ENCODE data around the gene MIER3. TPM values are rescaled to one million over a fixed set of nuclear protein-coding genes. Genes with fewer than 3 reads are reported as not detected.

Gene MIER3
- total RNA-seq, 2 donors from 2014 or later, result 7.8 to 26.0 TPM

DNA sequence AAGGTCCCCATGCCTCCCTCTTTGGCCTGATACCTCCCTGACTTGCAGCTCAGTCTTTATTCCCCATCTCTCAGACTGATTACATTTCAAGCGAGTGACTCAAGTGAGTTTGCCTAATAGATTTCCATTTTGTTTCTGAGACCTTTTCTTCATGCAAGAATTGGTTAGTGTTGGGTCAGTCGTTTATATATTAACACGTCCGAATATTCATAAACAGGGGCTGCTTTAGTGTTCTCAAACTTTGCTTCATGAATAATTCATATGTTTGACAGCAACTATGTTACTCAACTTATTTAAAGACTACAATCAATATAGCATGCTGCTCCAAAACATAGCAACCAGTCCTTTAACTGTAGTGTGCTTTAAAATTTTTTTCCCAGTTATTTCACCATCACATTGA is 36.6 kb upstream of the MIER3 start:
- no peak for DNase-seq
- no peak overlapping the region for H3K4me3 ChIP-seq
- no peaks in the 10 kb centered on the region for H3K4me1 ChIP-seq
- H3K27me3 ChIP-seq, result no peaks in the 10 kb centered on the region
- no peak overlapping the region for H3K27ac ChIP-seq
- no peak for ATAC-seq
- 85 to 87% methylated on average over 4 of the region's 4 CpGs for WGBS, 2 donors
- TF ChIP-seq POLR2A (IDR thresholded peaks at IDR 0.05), result no peak
- TF ChIP-seq, protein P1, sequence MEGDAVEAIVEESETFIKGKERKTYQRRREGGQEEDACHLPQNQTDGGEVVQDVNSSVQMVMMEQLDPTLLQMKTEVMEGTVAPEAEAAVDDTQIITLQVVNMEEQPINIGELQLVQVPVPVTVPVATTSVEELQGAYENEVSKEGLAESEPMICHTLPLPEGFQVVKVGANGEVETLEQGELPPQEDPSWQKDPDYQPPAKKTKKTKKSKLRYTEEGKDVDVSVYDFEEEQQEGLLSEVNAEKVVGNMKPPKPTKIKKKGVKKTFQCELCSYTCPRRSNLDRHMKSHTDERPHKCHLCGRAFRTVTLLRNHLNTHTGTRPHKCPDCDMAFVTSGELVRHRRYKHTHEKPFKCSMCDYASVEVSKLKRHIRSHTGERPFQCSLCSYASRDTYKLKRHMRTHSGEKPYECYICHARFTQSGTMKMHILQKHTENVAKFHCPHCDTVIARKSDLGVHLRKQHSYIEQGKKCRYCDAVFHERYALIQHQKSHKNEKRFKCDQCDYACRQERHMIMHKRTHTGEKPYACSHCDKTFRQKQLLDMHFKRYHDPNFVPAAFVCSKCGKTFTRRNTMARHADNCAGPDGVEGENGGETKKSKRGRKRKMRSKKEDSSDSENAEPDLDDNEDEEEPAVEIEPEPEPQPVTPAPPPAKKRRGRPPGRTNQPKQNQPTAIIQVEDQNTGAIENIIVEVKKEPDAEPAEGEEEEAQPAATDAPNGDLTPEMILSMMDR (IDR thresholded peaks at IDR 0.05), result no peak
- intact Hi-C loops (cut with DNase I), result no loop called here
- no peaks in the 10 kb centered on the region for H3K9me3 ChIP-seq
- no peaks in the 10 kb centered on the region for H3K36me3 ChIP-seq (replicated peaks in 1 of 2; ENCODE audit: insufficient read depth in 1 of 2, low read depth in 2 of 2)

DNA sequence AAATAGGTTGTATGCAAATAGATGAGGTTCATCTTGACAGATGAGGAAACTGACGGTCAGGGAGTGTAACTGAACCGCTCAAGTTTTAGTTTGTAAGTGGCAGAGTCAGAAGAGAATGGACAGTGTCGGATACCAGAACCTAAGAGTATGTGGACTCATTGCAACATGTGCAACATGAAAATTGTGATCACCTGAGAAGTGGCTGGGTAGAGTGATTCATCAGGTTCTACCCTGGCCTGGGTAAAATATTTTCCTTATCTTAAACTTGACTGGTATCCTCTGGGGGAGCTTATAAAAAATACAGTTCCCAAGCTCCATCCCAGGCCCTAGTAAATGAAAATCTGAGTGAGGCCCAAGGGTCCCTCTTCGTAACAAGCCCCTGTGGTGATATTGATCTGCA is 35.2 kb upstream of the MIER3 start:
- no peaks in the 10 kb centered on the region for H3K4me1 ChIP-seq
- 85 to 93% methylated on average over 4 of the region's 4 CpGs for WGBS, 2 donors
- no peaks in the 10 kb centered on the region for H3K27me3 ChIP-seq
- H3K4me3 ChIP-seq, result no peak overlapping the region
- intact Hi-C loops (cut with DNase I), result no loop called here
- ATAC-seq (no peak), DNase-seq (no peak)
- no peaks in the 10 kb centered on the region for H3K9me3 ChIP-seq
- TF ChIP-seq, protein P1 (IDR thresholded peaks at IDR 0.05), result no peak
- TF ChIP-seq POLR2A (IDR thresholded peaks at IDR 0.05), result no peak
- H3K27ac ChIP-seq, result no peak overlapping the region
- H3K36me3 ChIP-seq (replicated peaks in 1 of 2; ENCODE audit: insufficient read depth in 1 of 2, low read depth in 2 of 2), result no peaks in the 10 kb centered on the region

DNA sequence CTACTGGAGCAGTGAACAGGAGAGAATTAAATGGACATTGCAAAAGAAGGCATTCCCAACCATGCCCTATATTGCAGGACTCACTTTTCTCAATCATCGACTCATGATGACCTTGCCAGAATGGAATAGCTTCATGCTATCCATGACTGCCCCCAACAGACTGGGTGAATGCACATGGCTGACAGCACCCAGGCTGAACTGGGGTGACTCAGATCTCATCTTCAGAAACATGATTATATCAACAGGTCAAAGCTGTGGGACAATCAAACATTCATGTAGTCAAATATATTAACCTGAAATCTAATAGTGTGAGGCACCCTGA is 34.7 kb upstream of the MIER3 start:
- ATAC-seq (no peak), DNase-seq (no peak)
- intact Hi-C loops (cut with DNase I), result no loop called here

DNA sequence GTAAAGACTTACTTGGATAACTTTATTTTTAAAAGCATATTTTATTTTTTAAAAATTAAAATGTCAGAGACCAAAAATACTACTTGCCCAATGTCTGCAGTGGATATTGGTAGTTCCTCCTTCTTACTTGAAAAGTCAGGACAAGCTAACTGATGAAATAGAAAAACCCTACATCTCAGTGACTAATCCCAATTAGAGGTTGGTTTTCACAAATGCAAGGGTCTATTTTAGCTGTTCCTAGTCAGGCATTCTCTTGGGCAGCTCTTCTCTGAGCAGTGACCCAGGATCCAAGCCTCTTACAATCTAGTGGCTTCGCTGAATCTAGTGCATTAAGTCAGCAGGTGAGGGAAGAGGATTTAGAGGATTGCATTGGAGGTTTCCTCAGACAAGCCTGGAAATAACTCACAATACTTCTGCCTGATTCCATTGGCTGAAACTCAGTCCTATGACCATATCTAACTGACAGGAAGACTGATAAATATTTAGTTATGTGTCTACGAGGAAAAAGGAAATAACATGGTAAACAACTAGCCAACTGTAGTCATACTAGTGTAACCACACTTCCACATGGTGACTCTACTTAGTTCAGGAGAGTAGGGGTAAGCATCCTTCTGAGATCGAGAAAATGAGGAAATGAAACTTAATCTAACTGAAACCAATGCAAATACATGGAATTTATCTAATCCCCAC is 34.2 kb upstream of the MIER3 start:
- no peak overlapping the region for H3K4me3 ChIP-seq
- no peaks in the 10 kb centered on the region for H3K9me3 ChIP-seq
- intact Hi-C loops (cut with DNase I), result no loop called here
- no peaks in the 10 kb centered on the region for H3K4me1 ChIP-seq
- no peak for ATAC-seq
- no peak for TF ChIP-seq POLR2A (IDR thresholded peaks at IDR 0.05)
- TF ChIP-seq, protein P1 (IDR thresholded peaks at IDR 0.05), result no peak
- no peaks in the 10 kb centered on the region for H3K36me3 ChIP-seq (replicated peaks in 1 of 2; ENCODE audit: insufficient read depth in 1 of 2, low read depth in 2 of 2)
- WGBS, 2 donors, result 64 to 74% methylated on average over 3 of the region's 3 CpGs
- no peak for DNase-seq
- H3K27ac ChIP-seq, result no peak overlapping the region
- no peaks in the 10 kb centered on the region for H3K27me3 ChIP-seq

More for the DNA sequence above, 34.7 kb upstream of the MIER3 start:
- no peak overlapping the region for H3K4me3 ChIP-seq
- 90 to 95% methylated on average over 1 of the region's 1 CpG for WGBS, 2 donors
- no peaks in the 10 kb centered on the region for H3K36me3 ChIP-seq (replicated peaks in 1 of 2; ENCODE audit: insufficient read depth in 1 of 2, low read depth in 2 of 2)
- H3K27ac ChIP-seq, result no peak overlapping the region
- TF ChIP-seq POLR2A (IDR thresholded peaks at IDR 0.05), result no peak
- TF ChIP-seq, protein P1 (IDR thresholded peaks at IDR 0.05), result no peak
- no peaks in the 10 kb centered on the region for H3K4me1 ChIP-seq
- no peaks in the 10 kb centered on the region for H3K27me3 ChIP-seq
- no peaks in the 10 kb centered on the region for H3K9me3 ChIP-seq

DNA sequence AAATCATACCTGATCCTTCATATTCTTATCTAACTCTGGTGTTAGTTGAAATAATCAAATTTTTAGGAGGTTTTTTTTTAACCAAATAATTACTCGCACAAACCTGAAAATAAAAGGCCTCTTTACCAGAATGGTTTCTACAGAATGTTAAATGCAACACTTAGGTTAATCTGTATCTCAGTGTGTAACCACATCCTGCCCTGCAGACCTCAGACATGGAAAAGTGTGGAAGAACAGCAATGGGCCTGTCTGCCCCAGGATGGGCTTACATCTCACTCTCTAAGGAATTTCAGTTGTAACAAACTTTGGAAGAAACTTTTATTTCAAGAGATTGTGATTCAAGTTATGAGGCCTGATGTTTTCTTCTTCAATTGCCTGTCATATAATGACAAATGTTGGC is 32.5 kb upstream of the MIER3 start:
- Histone ChIP-seq H3K27ac (no peak overlapping the region), H3K4me3 (no peak overlapping the region), H3K4me1 (no peaks in the 10 kb centered on the region), H3K27me3 (no peaks in the 10 kb centered on the region), H3K36me3 (replicated peaks in 1 of 2; ENCODE audit: insufficient read depth in 1 of 2, low read depth in 2 of 2) (no peaks in the 10 kb centered on the region), H3K9me3 (no peaks in the 10 kb centered on the region)
- DNase-seq (no peak), ATAC-seq (no peak)
- intact Hi-C loops (cut with DNase I), result no loop called here
- 75 to 81% methylated on average over 1 of the region's 1 CpG for WGBS, 2 donors
- no peak for TF ChIP-seq POLR2A (IDR thresholded peaks at IDR 0.05)
- TF ChIP-seq, protein P1 (IDR thresholded peaks at IDR 0.05), result no peak

Data from body of pancreas (tissue), 4 donors.